GM21526 (cell line): Measurements from ENCODE around the gene IRS2.

ENCODE experiments used
- ATAC-seq: cut with Tn5 transposase; IDR thresholded peaks from one replicate; pipeline ENCODE4 v1.9.1; 2021; ENCODE audit warnings: moderate library complexity; ENCODE audit not compliant: unreplicated experiment, low FRiP score

IRS2 gene

GRCh38 chr13:109781384-109782065 is 4.9 kb downstream of the IRS2 start:
- ATAC-seq = no peak

GRCh38 chr13:109780845-109781383 is 5.5 kb downstream of the IRS2 start:
- ATAC-seq = no peak

- ATAC-seq = no peak
These were observed 6.4 kb downstream of the IRS2 start for GRCh38 chr13:109779876-109780510.

GRCh38 chr13:109779074-109779473 is 7.3 kb downstream of the IRS2 start:
- no peak for ATAC-seq

GRCh38 chr13:109778102-109778542 is 8.3 kb downstream of the IRS2 start:
- no peak for ATAC-seq

GRCh38 chr13:109776575-109776974 is 9.8 kb downstream of the IRS2 start:
- no peak for ATAC-seq

GRCh38 chr13:109773786-109774185 is 12.6 kb downstream of the IRS2 start:
- ATAC-seq = no peak

GRCh38 chr13:109773276-109773675 is 13.1 kb downstream of the IRS2 start:
- no peak for ATAC-seq

GRCh38 chr13:109771926-109772325 is 14.5 kb downstream of the IRS2 start:
- ATAC-seq = no peak

- no peak for ATAC-seq
These were observed 15.9 kb downstream of the IRS2 start for GRCh38 chr13:109770436-109770835.

- no peak for ATAC-seq
These were observed 16.5 kb downstream of the IRS2 start for GRCh38 chr13:109769921-109770320.

- ATAC-seq = no peak
These were observed 17.1 kb downstream of the IRS2 start for GRCh38 chr13:109769275-109769674.

- ATAC-seq = no peak
These were observed 17.8 kb downstream of the IRS2 start for GRCh38 chr13:109768616-109769015.

GRCh38 chr13:109768176-109768575 is 18.2 kb downstream of the IRS2 start:
- no peak for ATAC-seq

- ATAC-seq = no peak
These were observed 19.4 kb downstream of the IRS2 start for GRCh38 chr13:109767023-109767422.

- no peak for ATAC-seq
These were observed 21.7 kb downstream of the IRS2 start for GRCh38 chr13:109764470-109765291.

- ATAC-seq = no peak
These were observed 22.3 kb downstream of the IRS2 start for GRCh38 chr13:109764045-109764444.

GRCh38 chr13:109762791-109763190 is 23.6 kb downstream of the IRS2 start:
- ATAC-seq = no peak

- no peak for ATAC-seq
These were observed 24.7 kb downstream of the IRS2 start for GRCh38 chr13:109761695-109762094.

- no peak for ATAC-seq
These were observed 25.4 kb downstream of the IRS2 start for GRCh38 chr13:109760951-109761350.

- no peak for ATAC-seq
These were observed 26.0 kb downstream of the IRS2 start for GRCh38 chr13:109760402-109760801.
